Astrocyte of the spinal cord (primary cell): ENCODE measurements around the gene PTPRD.

ENCODE experiments used
- DNase-seq: peaks from one replicate; pipeline ENCODE4 v3.0.0; 2011; ENCODE audit warnings: low read depth, low spot score
- H3K4me3 ChIP-seq: 2 replicates; pipeline ENCODE4 v1.5.1; 2011; ENCODE audit warnings: low read depth, mild to moderate bottlenecking, low read length, moderate library complexity
- CTCF ChIP-seq: IDR thresholded peaks from 2 replicates; pipeline ENCODE4 v1.5.1; 2012; ENCODE audit warnings: low read depth, mild to moderate bottlenecking, low read length, inconsistent platforms
- in situ Hi-C: cut with HindIII; loops from 2 replicates; pipeline ENCODE4 v1.10.0; 2017; ENCODE audit warnings: low sequenced_read_pairs

PTPRD gene

GRCh38 chr9:8437259-8437658, 2175.5 kb downstream of the PTPRD start:
- TF ChIP-seq CTCF: no peak
- no peak overlapping the region for H3K4me3 ChIP-seq
- in situ Hi-C loops: no loop called here
- DNase-seq: no peak

GRCh38 chr9:8436786-8437185, 2176.0 kb downstream of the PTPRD start:
- in situ Hi-C loops: no loop called here
- no peak overlapping the region for H3K4me3 ChIP-seq
- TF ChIP-seq CTCF: no peak
- DNase-seq: no peak

GRCh38 chr9:8434621-8435020, 2178.2 kb downstream of the PTPRD start:
- no peak for TF ChIP-seq CTCF
- no peak for DNase-seq
- no peak overlapping the region for H3K4me3 ChIP-seq
- in situ Hi-C loops: no loop called here

- no peak overlapping the region for H3K4me3 ChIP-seq
- TF ChIP-seq CTCF: no peak
- no peak for DNase-seq
- in situ Hi-C loops: no loop called here
Measured at GRCh38 chr9:8432224-8432623, 2180.6 kb downstream of the PTPRD start.

- no peak for DNase-seq
- no peak overlapping the region for H3K4me3 ChIP-seq
- no peak for TF ChIP-seq CTCF
- in situ Hi-C loops: no loop called here
Measured at GRCh38 chr9:8431505-8431904, 2181.3 kb downstream of the PTPRD start.

- TF ChIP-seq CTCF: no peak
- no peak for DNase-seq
- in situ Hi-C loops: no loop called here
- H3K4me3 ChIP-seq: no peak overlapping the region
Measured at GRCh38 chr9:8430945-8431344, 2181.9 kb downstream of the PTPRD start.

GRCh38 chr9:8429768-8430167, 2183.0 kb downstream of the PTPRD start:
- no peak for TF ChIP-seq CTCF
- H3K4me3 ChIP-seq: no peak overlapping the region
- in situ Hi-C loops: no loop called here
- no peak for DNase-seq
